Upper lobe of right lung (tissue), 1 donor: Measurements from ENCODE around the gene COBL. TPM values are rescaled to one million over a fixed set of nuclear protein-coding genes. Genes with fewer than 3 reads are reported as not detected.

Experiments
- ATAC-seq: fragments of 200-7000 bp; cut with Tn5 transposase; one replicate; pipeline ENCODE4 v1.9.1; 2020; ENCODE audit warnings: mild to moderate bottlenecking, moderate library complexity
- DNase-seq: peaks from one replicate; pipeline ENCODE4 v3.0.0-alpha.2; 2020
- H3K27ac ChIP-seq: fragments of 200-600 bp; one replicate; pipeline ENCODE4 v1.8.0; 2022
- H3K27me3 ChIP-seq: fragments of 200-600 bp; one replicate; pipeline ENCODE4 v1.8.0; 2022; ENCODE audit warnings: mild to moderate bottlenecking
- H3K36me3 ChIP-seq: fragments of 200-600 bp; one replicate; pipeline ENCODE4 v1.8.0; 2022
- H3K4me1 ChIP-seq: fragments of 200-600 bp; one replicate; pipeline ENCODE4 v1.8.0; 2022
- H3K4me3 ChIP-seq: fragments of 200-600 bp; one replicate; pipeline ENCODE4 v1.8.0; 2022; ENCODE audit warnings: mild to moderate bottlenecking
- H3K9me3 ChIP-seq: fragments of 200-600 bp; one replicate; pipeline ENCODE4 v1.8.0; 2022
- intact Hi-C: fragments of 100-400 bp; cut with DNase I; formaldehyde crosslinking; loops from one replicate; pipeline ENCODE4 v1.11.0; 2022
- total RNA-seq: library from RNA; stranded (reverse); fragmentation: NEBNext Ultra II Directional; extraction: Animal tissue kit (Norgen Biotek cat#: 25700); gene quantifications from one replicate; pipeline ENCODE4 v1.2.1, GENCODE V29; 2021
- TF ChIP-seq, protein P1 (sequence below): fragments of 200-600 bp; IDR thresholded peaks from one replicate; pipeline ENCODE4 v1.8.0; 2022; ENCODE audit warnings: antibody characterized with exemption
- donor health status: DM: no; HTN: yes; CAD: no; lungs with severe emphysema.

COBL gene
- total RNA-seq, 1 donor from 2014 or later = 29.2 TPM

GRCh38 chr7:51013861-51014511, 302.6 kb downstream of the COBL start:
- H3K4me1 ChIP-seq = no peaks in the 10 kb centered on the region

DNA sequence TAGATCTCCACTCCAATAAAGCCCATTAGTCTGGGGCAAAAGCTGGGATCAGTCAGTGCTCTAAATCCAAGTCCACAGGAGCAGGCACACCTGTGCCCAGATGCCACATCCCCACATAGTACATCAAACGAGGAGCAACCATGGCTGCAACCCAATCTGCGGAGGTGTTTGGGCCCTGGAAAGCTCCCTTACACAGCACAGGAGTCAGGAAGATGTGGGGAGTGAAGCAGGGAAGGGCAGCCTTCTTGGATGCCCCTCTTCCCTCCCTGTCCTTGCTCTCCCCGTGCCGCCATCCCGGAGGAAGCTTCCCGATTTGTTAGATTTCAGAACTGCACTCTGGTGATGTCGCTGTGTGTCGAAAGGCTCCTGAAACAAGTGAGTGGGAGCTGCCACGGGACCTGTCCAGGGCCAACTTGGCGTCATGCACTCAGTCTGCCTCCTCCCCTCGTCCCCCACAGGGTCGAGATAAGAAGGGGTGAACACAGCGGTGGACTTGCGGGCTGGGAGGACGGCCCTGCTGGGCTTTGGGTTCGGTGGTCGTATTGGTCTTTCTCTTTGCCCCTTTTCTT, 303.3 kb downstream of the COBL start:
- Histone ChIP-seq H3K27ac (no peak overlapping the region), H3K9me3 (no peaks in the 10 kb centered on the region), H3K27me3 (no peaks in the 10 kb centered on the region), H3K4me1 (no peaks in the 10 kb centered on the region), H3K4me3 (no peak overlapping the region), H3K36me3 (no peaks in the 10 kb centered on the region)
- ATAC-seq = no peak
- DNase-seq = peak; percentile 53
- TF ChIP-seq, protein P1, sequence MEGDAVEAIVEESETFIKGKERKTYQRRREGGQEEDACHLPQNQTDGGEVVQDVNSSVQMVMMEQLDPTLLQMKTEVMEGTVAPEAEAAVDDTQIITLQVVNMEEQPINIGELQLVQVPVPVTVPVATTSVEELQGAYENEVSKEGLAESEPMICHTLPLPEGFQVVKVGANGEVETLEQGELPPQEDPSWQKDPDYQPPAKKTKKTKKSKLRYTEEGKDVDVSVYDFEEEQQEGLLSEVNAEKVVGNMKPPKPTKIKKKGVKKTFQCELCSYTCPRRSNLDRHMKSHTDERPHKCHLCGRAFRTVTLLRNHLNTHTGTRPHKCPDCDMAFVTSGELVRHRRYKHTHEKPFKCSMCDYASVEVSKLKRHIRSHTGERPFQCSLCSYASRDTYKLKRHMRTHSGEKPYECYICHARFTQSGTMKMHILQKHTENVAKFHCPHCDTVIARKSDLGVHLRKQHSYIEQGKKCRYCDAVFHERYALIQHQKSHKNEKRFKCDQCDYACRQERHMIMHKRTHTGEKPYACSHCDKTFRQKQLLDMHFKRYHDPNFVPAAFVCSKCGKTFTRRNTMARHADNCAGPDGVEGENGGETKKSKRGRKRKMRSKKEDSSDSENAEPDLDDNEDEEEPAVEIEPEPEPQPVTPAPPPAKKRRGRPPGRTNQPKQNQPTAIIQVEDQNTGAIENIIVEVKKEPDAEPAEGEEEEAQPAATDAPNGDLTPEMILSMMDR = no peak
- intact Hi-C loops = no loop called here

More at GRCh38 chr7:51013861-51014511, 302.6 kb downstream of the COBL start:
- intact Hi-C loops = no loop called here
- Histone ChIP-seq H3K4me3 (no peak overlapping the region), H3K27me3 (no peaks in the 10 kb centered on the region), H3K9me3 (no peaks in the 10 kb centered on the region), H3K27ac (no peak overlapping the region), H3K36me3 (no peaks in the 10 kb centered on the region)
- TF ChIP-seq, protein P1 = no peak
- peak; percentile 52 for DNase-seq
- no peak for ATAC-seq

DNA sequence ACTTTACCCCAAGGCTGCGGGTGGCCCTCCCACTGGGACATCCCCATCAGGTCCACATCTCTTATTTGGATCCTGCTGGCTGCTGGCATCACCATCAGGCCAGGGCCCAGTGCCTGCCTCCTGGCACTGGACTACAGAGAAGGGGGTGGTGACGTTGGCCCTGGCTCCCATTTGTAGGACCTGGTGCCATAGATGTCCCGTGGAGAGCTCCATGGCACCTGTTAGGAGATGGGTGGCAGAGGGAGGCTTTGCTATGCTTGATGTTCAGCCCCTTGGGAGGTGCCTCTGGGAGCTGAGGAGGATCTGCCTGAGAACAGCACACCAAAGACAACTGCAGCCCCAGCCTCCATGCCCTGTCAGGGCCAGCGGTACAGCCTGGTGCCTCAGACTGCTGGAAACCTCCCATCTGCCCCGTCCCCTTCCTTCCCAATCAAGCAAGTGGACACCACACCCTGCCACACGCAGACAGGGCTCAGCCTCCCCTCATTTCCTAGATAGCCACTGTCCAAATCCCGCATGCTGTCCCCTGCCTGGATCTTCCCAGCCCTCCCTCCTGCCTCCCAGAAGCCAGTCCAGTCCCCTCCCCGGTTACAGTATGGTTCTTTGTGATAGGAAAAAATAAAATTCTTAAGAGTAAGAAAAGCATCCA, 303.9 kb downstream of the COBL start:
- H3K27ac ChIP-seq = no peak overlapping the region
- H3K27me3 ChIP-seq = no peaks in the 10 kb centered on the region
- H3K9me3 ChIP-seq = no peaks in the 10 kb centered on the region
- ATAC-seq = no peak
- no peak overlapping the region for H3K4me3 ChIP-seq
- TF ChIP-seq, protein P1 = no peak
- DNase-seq = peak; percentile 36
- H3K4me1 ChIP-seq = no peaks in the 10 kb centered on the region
- H3K36me3 ChIP-seq = no peaks in the 10 kb centered on the region
- intact Hi-C loops = no loop called here

GRCh38 chr7:51011710-51012350, 304.8 kb downstream of the COBL start:
- Histone ChIP-seq H3K27me3 (no peaks in the 10 kb centered on the region), H3K4me3 (no peak overlapping the region), H3K27ac (no peak overlapping the region), H3K36me3 (no peaks in the 10 kb centered on the region), H3K9me3 (no peaks in the 10 kb centered on the region), H3K4me1 (no peaks in the 10 kb centered on the region)
- intact Hi-C loops = no loop called here
- DNase-seq (peak; percentile 36), ATAC-seq (no peak)
- TF ChIP-seq, protein P1 = no peak

- TF ChIP-seq, protein P1 = no peak
- Histone ChIP-seq H3K9me3 (no peaks in the 10 kb centered on the region), H3K4me3 (no peak overlapping the region), H3K27me3 (no peaks in the 10 kb centered on the region), H3K27ac (no peak overlapping the region), H3K36me3 (no peaks in the 10 kb centered on the region), H3K4me1 (no peaks in the 10 kb centered on the region)
- DNase-seq = no peak
- intact Hi-C loops = no loop called here
- no peak for ATAC-seq
Measured at GRCh38 chr7:51010534-51010933, 306.1 kb downstream of the COBL start.
